Measurements from ENCODE around the gene KRTAP9-4.
"Not testable (repeated sequence)": the region's sequence is repeated elsewhere in the genome, so short reads cannot be mapped to it uniquely, and the experiment has no call there.

KRTAP9-4 gene

GRCh38 chr17:41271858-41272257 lies 22.4 kb downstream of the KRTAP9-4 start:
- in situ Hi-C loops (cut with HindIII; ENCODE audit: low sequenced_read_pairs): no loop called here
- no peak for TF ChIP-seq CTCF (IDR thresholded peaks at IDR 0.05; ENCODE audit: low read depth, low read length)
- H3K4me3 ChIP-seq (ENCODE audit: low read depth, low read length): no peak overlapping the region
- DNase-seq (ENCODE audit: low read depth, low spot score): no peak

DNA sequence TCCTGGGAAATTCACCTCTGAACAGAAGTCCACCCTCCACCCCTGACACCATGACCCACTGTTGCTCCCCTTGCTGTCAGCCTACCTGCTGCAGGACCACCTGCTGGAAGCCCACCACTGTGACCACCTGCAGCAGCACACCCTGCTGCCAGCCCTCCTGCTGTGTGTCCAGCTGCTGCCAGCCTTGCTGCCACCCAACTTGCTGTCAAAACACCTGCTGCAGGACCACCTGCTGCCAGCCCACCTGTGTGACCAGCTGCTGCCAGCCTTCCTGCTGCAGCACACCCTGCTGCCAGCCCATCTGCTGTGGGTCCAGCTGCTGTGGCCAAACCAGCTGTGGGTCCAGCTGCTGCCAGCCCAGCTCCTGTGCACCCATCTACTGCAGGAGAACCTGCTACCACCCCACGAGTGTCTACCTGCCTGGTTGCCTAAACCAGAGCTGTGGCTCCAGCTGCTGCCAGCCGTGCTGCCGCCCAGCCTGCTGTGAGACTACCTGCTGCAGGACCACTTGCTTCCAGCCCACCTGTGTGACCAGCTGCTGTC lies 26.2 kb downstream of the KRTAP9-4 start, which contains the start of gene KRTAP9-7:
Gene KRTAP9-7, plus strand, starts transcription at position 51 of the 543 bp plus-strand sequence. Its CDS starts 0 bp downstream, at position 51.
- H3K4me3 ChIP-seq (ENCODE audit: low read depth, low read length); DNase-seq (ENCODE audit: low read depth, low spot score); in situ Hi-C loops (cut with HindIII; ENCODE audit: low sequenced_read_pairs): not testable (repeated sequence)

- DNase-seq (ENCODE audit: low read depth, low spot score): no peak
- in situ Hi-C loops (cut with HindIII; ENCODE audit: low sequenced_read_pairs): no loop called here
- no peak for TF ChIP-seq CTCF (IDR thresholded peaks at IDR 0.05; ENCODE audit: low read depth, low read length)
- H3K4me3 ChIP-seq (ENCODE audit: low read depth, low read length): no peak overlapping the region
Measured at GRCh38 chr17:41278176-41278955, 28.9 kb downstream of the KRTAP9-4 start.

- no peak overlapping the region for H3K4me3 ChIP-seq (ENCODE audit: low read depth, low read length)
- in situ Hi-C loops (cut with HindIII; ENCODE audit: low sequenced_read_pairs): no loop called here
- DNase-seq (ENCODE audit: low read depth, low spot score): no peak
- TF ChIP-seq CTCF (IDR thresholded peaks at IDR 0.05; ENCODE audit: low read depth, low read length): no peak
Measured at GRCh38 chr17:41284043-41284442, 34.6 kb downstream of the KRTAP9-4 start.

DNA sequence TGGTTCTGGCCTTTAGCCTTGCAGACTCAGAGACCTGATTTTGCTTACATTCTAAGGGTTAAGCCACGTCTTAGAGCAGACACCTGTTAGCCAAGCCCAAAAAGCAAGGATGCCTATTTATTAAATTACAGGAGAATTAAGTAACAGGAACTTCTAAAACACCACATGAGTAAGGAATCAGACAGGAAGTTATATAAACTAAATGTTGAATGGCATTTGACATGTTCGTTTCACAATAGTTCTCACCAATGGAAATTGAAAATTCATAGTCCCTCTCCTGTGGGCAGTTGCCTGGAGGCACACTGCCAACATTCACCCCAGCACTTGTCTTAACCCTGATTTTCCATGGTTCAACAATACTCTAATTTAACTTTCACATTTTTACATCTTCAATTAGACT lies 35.1 kb downstream of the KRTAP9-4 start:
- no peak for TF ChIP-seq CTCF (IDR thresholded peaks at IDR 0.05; ENCODE audit: low read depth, low read length)
- no peak overlapping the region for H3K4me3 ChIP-seq (ENCODE audit: low read depth, low read length)
- in situ Hi-C loops (cut with HindIII; ENCODE audit: low sequenced_read_pairs): no loop called here
- no peak for DNase-seq (ENCODE audit: low read depth, low spot score)

DNA sequence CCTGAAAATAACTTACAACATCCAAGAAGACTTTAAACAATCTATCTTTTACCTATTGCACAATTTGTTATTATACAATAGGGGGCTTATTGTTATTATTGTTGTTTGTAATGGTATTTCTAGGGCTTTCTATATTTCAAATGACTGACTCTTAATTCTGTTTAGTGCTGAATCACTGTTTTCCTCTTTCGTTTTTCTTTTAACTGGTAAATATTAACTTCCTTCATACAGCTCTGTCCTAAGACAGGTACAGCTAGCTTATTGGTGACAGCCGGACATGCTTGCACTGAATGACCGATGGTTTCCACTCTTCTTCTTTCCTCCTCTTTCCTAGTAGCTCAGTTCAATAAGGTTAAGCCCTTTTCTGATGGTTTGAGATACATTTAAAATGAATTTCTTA lies 37.6 kb downstream of the KRTAP9-4 start:
- in situ Hi-C loops (cut with HindIII; ENCODE audit: low sequenced_read_pairs): no loop called here
- no peak for TF ChIP-seq CTCF (IDR thresholded peaks at IDR 0.05; ENCODE audit: low read depth, low read length)
- no peak overlapping the region for H3K4me3 ChIP-seq (ENCODE audit: low read depth, low read length)
- no peak for DNase-seq (ENCODE audit: low read depth, low spot score)

- no peak for DNase-seq (ENCODE audit: low read depth, low spot score)
- no peak for TF ChIP-seq CTCF (IDR thresholded peaks at IDR 0.05; ENCODE audit: low read depth, low read length)
- no peak overlapping the region for H3K4me3 ChIP-seq (ENCODE audit: low read depth, low read length)
- in situ Hi-C loops (cut with HindIII; ENCODE audit: low sequenced_read_pairs): no loop called here
Measured at GRCh38 chr17:41294016-41294415, 44.5 kb downstream of the KRTAP9-4 start.

All from astrocyte of the spinal cord (primary cell).